Amygdala (tissue), 56 donors: ENCODE measurements around the gene FMO2.
"Not testable (repeated sequence)": the region's sequence is repeated elsewhere in the genome, so short reads cannot be mapped to it uniquely, and the experiment has no call there.

ENCODE experiments used
- DNase-seq, 56 donors: peaks; one replicate each; lab custom pipeline; 2025; lab: John Stamatoyannopoulos, UW

FMO2 gene

GRCh38 chr1:171217658-171218443, 32.8 kb downstream of the FMO2 start:
- no peak for DNase-seq

DNA sequence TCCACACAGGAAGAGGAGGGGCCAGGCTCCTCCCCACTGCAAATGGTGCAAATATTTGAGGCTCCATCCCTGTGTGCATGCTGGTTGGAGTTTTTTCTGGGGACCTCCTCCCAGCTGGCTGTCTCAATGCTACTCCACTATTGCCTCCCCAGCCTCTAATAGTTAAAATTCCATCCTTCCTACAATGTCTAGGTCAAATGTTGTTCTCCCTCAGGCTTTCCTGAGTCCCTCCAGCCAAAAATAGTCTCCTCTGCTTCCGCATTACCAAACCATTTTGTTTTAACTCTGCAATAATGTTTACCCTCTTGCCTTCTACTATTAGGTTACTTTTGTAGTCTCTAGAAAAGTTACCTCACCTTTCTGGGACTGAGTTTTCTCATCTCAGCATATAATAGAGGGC, 33.6 kb downstream of the FMO2 start:
- DNase-seq, result no peak

- DNase-seq, result no peak
These were observed 34.4 kb downstream of the FMO2 start for GRCh38 chr1:171219346-171220080.

GRCh38 chr1:171220081-171220420, 35.0 kb downstream of the FMO2 start:
- DNase-seq, result no peak

- peak in 7 of 56 donors; percentile 2 to 22 (median 7) for DNase-seq
These were observed 35.5 kb downstream of the FMO2 start for GRCh38 chr1:171220581-171221054.

DNA sequence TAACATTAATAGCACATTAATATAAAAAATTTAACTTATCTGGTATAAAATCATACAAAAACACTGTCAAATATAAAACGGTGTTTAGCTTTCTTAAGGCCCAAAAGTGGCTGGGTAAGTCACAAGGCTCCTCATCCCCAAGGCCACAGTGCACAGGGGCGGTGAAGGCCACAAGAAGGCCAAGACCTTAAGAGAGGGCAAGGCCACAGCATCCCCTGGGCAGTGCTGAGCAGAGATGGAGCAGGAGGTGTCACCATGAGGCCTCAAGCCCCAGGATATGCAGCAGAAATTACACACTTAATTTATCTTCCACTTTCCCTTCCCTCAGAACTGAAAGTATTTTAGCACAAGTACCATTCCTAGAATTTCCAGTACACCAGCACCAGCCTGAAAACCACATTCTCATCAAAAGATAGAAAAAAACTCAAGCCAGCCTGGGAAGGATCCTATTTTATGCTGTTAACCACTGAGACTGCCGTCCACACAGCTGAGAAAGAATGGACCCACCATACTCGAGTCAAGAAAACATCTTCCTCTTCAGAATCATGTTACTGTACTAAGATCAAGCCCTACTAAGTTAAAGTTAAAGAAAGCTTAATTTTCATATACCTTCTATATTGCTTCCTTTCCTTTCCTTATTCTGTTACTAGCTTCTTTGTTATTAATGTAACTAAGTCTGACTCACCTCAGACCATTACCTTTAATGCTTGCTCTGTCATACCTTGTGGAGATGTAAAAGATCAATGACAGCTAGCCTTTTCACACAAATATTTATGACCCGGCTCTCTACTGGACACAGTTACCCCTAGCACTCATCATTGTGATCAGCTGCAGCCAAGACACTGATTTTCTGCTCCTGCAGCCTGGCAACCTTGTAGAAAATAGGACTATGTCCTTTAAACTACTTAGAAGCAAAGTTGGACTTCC, 36.8 kb downstream of the FMO2 start:
- peak in 1 of 56 donors; percentile 1 for DNase-seq

DNA sequence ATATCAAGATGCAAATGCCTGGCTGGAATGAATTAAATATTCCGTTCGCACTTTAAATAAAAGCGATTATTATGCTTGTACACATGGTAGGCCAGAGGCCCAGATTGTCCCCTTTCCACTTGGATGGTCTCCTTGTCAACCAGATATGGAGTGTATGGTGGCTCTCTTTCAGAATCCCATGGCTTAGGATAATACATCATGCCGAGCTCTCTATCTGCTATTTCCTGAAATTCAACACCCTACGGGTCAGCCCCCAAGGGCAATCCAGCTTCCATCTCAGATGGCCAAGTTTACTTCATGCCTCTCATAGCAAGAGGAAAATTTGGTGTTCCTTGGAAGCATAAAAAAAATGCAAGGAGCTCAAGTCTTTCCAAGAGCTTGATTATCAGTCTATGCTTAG, 37.8 kb downstream of the FMO2 start:
- DNase-seq, result no peak

DNA sequence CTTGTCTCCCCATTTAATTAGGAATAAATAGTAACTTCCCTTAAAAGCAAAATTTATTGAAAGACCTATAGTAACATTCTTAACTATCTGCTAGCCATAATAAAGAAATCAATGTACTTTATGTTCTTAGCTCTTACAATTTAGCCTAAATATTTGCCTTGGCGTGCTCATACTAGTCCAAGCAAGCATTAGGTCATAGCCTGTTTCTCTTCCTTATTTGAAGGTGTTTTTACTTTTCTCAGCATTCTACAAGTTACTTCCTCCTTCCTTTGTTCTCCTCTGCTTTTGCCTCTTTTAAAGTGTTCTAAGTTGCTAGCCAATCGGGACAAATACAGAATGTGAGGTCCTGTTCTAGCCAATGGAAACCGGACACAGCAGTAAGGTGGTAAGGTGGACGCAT, 39.2 kb downstream of the FMO2 start:
- not testable (repeated sequence) for DNase-seq

DNA sequence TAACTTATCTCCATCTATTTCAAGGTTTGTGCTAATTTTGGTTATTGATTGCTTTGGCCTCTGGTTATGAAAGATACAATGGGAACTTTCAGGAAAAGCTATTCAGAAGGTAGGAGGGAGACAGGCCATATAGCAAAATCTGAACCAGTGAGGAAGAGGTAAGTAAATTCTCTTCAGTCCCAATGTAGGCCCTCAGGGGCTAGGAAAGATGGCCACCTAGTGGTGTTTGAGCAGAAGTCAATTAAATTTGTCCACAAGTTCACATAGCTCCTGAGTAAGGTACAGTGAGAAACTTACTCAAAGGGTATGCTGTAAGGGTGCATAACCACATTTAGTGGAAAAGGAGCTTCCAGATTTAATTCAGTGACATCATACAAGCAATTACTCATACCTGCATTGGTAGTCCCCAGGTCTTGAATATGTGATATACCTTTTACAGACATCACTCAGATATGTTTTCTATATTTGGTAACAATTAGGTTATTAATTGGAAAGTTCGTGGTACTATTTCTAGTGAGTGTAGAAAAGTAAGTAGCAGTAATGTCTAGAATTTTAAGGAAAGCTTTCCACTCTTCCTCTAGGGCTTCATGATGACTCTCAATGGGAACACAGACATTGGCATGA, 41.8 kb downstream of the FMO2 start:
- peak in 11 of 56 donors; percentile 1 to 51 (median 12) for DNase-seq

DNA sequence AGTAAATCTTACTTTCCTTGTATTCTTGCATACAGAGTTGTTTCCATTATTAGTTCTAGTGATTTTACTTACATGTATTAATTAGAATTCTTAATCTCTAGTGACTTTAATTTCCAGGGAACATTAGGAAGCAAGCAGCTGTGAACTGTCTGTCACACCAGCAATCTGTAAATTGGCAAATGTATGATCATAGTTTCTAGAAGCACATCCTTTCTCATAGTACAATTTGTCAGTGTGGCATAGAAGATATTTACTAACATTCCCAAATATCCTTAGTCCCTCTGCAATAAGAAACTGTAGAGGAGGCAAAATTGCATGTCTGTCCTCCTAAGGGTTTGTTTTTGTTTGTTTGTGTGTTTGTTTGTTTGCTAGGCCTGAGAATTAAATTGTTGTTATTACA, 46.2 kb downstream of the FMO2 start:
- DNase-seq, result no peak

DNA sequence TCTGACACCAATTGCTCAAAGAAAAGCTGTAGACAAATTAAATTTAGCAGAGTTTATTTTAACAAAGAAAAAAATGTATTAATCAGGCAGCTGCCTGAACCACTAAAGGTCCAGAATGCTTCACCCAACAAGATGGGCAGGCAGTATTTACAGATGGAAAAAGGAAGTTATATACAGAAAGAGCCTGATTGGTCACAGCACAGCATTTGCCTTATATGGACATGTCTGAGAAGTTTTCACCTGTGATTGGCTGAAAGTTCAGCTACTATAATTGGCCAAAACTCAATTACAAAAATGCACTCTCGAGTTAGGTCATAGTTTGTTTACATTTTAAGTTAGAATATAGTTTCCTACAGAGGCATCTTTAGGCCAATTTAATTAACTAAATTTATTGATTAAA, 48.1 kb downstream of the FMO2 start:
- no peak for DNase-seq

- DNase-seq, result not testable (repeated sequence)
These were observed 51.1 kb downstream of the FMO2 start for GRCh38 chr1:171236231-171236630.

- no peak for DNase-seq
These were observed 58.8 kb downstream of the FMO2 start for GRCh38 chr1:171243878-171244277.

- peak in 4 of 56 donors; percentile 2 to 13 (median 8) for DNase-seq
These were observed 60.5 kb downstream of the FMO2 start for GRCh38 chr1:171245458-171246064.

DNA sequence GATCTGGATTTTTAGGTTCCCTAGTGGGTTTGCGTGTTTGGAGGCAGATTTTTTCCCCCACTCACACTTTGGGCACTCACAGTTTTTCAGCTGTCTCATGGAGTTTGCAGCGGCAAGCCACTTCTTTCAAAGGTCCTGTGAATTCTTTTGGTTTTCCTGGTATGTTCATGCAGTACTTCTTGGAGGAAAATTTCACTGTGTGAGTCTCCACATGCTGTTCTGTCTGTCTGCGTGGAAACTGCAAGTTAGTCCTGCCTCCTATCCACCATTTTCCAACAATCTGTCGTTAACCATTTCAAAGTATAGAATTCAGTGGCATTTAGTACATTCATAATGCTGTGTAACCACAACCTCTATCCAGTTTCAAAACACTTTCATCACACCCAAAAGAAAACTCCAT, 62.4 kb downstream of the FMO2 start:
- DNase-seq, result no peak

GRCh38 chr1:171248302-171248701, 63.2 kb downstream of the FMO2 start, which contains the start of gene FMO1:
FMO1 (plus strand) TSS chr1:171248494; CDS start chr1:171258088, 9,594 bp downstream.
- DNase-seq, result no peak

DNA sequence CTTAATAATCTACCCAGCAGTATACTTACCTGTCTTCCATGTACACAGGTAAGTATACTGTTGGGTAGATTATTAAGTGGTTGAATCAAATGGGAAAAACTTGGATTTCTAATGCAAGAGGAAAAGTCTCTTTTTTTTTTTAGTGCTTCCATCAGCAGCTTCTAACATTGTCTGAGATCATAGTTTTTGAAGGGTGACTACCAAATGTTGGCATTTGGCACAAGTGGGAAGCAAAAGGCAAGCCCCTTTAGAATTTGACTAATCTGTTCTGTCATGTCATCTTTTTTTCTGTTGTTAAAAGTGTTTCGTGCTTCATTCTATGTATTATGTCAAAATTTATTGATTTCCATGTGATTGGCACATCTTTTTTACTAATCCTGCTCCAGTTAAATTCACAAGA, 63.7 kb downstream of the FMO2 start:
- no peak for DNase-seq

DNA sequence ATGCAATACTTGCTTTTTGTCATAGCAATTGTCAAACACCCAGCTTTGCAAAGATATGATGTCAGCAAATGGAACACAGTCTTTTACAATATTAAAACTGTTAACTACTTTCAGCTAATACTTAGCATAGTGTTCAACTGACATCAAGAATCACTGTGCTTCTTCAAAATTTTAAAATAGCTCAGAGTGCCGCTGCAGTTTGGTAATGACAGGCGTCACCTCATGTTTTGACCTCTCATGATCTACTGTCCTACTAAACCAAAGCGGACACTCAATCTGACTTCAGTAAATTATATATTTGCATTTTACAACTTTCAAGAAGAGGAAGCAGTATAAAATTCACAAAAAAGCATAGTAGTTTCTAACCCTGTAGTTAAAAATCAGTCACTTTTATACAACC, 65.2 kb downstream of the FMO2 start:
- no peak for DNase-seq

GRCh38 chr1:171251042-171251951, 66.2 kb downstream of the FMO2 start:
- peak in 5 of 56 donors; percentile 1 to 11 (median 2) for DNase-seq
